ENCODE results near the gene IWS1.

Gene IWS1

DNA sequence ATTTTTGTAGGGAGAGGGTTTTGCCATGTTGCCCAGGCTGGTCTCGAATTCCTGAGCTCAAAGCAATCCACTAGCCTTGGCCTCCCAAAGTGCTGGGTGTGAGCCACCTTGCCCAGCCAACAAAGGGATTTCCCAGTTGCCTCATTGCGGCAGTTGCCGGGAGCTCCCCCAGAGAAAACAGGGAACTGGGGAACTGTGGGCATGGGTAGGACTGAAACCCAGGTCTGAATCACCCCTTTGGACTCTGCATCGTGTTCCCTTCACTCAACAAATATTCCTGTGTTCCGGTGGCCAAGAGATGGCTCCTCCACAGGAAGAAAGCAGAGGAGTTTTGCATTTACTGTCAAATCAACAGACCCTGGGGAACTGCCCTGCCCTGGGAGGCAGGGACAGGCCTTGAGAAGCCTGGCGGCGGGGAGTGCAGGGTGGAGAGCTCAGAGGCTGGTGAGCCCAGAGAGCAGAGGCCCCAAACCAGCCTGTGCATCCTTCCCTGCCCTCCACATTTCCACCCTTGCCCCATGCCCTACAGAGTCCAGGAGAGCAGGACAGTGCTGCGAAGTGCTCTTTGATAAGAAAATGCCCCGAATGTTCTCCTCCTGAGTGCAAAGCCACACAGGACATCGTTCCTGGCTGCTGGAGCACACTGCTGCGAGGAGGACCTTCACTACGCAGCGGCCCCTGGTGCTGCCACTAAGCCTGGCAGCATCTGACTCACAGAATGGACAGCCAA, 34.1 kb upstream of the IWS1 start:
- no peak for DNase-seq (ENCODE audit: extremely low read depth, low read depth)
- TF ChIP-seq, protein P1, sequence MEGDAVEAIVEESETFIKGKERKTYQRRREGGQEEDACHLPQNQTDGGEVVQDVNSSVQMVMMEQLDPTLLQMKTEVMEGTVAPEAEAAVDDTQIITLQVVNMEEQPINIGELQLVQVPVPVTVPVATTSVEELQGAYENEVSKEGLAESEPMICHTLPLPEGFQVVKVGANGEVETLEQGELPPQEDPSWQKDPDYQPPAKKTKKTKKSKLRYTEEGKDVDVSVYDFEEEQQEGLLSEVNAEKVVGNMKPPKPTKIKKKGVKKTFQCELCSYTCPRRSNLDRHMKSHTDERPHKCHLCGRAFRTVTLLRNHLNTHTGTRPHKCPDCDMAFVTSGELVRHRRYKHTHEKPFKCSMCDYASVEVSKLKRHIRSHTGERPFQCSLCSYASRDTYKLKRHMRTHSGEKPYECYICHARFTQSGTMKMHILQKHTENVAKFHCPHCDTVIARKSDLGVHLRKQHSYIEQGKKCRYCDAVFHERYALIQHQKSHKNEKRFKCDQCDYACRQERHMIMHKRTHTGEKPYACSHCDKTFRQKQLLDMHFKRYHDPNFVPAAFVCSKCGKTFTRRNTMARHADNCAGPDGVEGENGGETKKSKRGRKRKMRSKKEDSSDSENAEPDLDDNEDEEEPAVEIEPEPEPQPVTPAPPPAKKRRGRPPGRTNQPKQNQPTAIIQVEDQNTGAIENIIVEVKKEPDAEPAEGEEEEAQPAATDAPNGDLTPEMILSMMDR (IDR thresholded peaks at IDR 0.05; ENCODE audit: low read depth, low read length): no peak; the same call in 1 of the 2 replicates

DNA sequence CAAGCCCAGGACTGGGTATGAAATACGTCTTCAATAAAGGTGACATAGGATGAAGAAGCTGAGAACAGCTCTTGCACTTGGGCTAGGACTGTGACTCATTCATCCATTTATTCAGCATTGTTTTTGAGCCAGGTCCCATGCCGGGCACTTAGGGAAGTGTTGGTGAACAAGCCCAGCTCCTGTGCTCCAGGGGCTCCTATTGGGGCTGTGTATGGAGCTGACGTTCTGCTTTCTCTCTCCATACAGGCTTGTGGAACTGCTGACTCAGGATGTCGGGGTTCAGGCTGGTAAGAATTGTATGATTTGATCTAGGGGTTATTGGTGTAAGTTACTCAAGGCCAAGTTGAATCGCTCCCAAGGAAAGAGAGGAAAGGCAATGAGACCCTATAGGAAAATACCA, 33.2 kb upstream of the IWS1 start:
- TF ChIP-seq, protein P1 (IDR thresholded peaks at IDR 0.05; ENCODE audit: low read depth, low read length): no peak
- no peak for DNase-seq (ENCODE audit: extremely low read depth, low read depth)

DNA sequence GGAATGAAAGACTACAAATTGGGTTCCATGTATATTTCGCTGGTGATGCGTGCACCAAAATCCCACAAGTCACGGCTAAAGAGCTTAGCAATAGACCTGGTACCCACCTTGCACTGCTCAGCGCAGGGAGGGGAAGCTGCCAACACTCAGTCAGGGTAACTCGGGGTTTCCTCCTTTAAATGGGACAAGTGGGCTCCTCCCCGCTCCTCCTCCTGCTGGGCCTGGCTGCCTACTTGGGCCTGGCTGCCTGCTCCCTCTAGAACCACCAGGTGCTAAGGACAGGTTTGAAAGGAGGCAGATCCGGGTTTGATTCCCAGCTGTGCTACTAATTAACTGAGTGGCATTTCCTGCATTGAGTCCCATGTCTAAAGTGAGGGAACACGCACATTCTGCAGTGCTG, 32.6 kb upstream of the IWS1 start:
- TF ChIP-seq, protein P1 (IDR thresholded peaks at IDR 0.05; ENCODE audit: low read depth, low read length): no peak
- no peak for DNase-seq (ENCODE audit: extremely low read depth, low read depth)

DNA sequence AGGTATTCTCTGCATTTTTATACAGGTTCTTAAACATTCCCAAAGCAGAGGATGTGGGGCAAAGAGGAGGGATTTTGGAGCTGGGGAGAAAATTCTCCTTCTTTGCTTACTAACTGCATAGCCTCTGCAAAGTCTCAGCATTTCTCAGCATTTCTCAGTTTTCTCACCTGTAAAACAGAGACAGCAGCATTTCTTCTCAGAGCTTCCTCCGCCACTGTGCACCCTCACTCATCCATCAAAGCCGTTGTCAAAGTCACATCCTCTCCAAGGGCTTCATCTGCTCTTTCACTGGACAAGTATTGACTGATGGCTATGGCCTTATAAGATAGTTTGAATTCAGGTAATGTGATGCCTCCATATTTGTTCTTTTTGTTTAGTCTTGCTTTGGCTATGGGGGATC, 26.6 kb upstream of the IWS1 start:
- no peak for DNase-seq (ENCODE audit: extremely low read depth, low read depth)
- TF ChIP-seq, protein P1 (IDR thresholded peaks at IDR 0.05; ENCODE audit: low read depth, low read length): no peak

DNA sequence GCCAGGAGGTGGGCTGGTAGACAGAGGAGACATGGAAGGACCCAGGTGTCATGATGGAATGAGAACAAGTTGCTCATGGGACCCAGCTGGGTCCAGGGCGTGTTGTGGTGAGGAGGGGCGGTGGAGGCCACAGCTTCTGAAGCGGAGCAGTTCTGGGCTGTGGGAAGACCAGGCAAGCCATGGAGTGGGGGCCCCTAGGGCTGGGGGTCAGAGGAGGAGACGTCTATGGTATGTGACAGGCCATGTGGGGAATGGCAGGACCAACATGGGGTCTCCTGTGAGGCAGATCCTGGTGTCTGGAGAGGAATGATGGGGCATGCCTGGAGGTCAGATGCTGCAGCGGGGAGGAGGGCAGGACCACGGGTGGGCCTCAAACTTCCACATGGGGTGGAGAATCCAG, 26.0 kb upstream of the IWS1 start:
- no peak for DNase-seq (ENCODE audit: extremely low read depth, low read depth)
- TF ChIP-seq, protein P1 (IDR thresholded peaks at IDR 0.05; ENCODE audit: low read depth, low read length): no peak

DNA sequence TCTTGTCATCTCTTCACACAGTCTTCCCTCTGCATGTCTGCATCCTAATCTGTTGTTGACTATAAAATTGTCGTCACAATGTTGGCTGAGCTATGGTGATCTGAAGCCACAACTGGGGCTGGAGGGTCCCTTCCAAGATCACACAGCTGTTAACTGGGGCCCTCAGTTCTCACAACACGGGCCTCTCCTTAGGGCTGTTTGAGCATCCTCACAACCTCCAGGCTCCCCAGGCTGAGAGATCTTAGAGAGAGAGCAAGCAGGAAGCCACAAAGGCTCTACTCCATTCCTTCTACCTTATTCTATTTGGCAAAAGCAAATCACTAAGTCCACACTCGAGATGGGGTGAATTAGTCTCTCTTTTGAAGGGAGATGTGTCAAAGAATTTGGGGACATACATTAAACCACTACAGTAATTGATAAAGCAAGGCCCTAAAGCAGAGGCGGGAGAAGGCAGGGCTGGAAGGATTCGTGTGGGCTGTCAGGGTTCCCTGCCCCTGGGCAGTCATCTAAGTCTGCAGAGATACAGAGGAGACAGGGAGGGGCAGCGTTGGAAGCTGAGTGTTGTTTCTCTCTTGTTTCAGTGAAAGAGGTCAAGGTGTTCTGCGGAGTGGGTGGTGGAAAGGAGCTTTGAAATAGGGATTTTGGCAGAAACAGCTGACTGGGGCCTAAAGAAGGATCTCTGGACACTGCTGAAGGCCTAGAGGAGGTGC, 25.1 kb upstream of the IWS1 start:
- TF ChIP-seq, protein P1 (IDR thresholded peaks at IDR 0.05; ENCODE audit: low read depth, low read length): no peak
- DNase-seq (ENCODE audit: extremely low read depth, low read depth): no peak

DNA sequence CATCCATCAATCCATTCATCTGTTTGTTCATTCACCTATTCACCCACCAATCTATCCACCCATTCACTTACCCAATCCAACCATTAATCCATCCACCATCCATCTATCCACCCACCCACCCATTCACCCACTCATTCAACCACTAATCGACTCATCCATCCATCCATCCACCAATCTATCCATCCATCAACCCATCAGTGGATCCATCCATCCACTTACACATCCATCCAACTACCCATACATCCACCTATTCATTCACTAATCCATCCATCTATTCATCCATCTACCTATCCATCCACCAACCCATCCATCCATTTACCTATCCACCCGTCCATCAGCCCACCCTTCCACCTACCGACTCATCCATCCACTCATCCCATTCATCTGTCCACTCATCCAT, 20.5 kb upstream of the IWS1 start:
- no peak for DNase-seq (ENCODE audit: extremely low read depth, low read depth)

More for the DNA sequence above, 20.5 kb upstream of the IWS1 start:
- TF ChIP-seq, protein P1 (IDR thresholded peaks at IDR 0.05; ENCODE audit: low read depth, low read length): no peak

Measured in AG09319 (cell line).